Ectodermal cell (in vitro differentiated cells): ENCODE measurements around the gene DTX1.
A peak's percentile ranks its signal among the peaks of the same experiment; 100 is the strongest.

Experiments
- H3K27ac ChIP-seq: 2 replicates; pipeline ENCODE4 v1.7.0; 2013; ENCODE audit warnings: mild to moderate bottlenecking, low read depth, low read length; ENCODE audit not compliant: insufficient read depth, poor library complexity, severe bottlenecking
- H3K27me3 ChIP-seq: 2 replicates; pipeline ENCODE4 v1.7.0; 2013; ENCODE audit warnings: mild to moderate bottlenecking, low read length; ENCODE audit not compliant: insufficient read depth, control insufficient read depth, poor library complexity, severe bottlenecking
- H3K36me3 ChIP-seq: one replicate; pipeline ENCODE4 v1.7.0; 2013; ENCODE audit warnings: low read length; ENCODE audit not compliant: control insufficient read depth, insufficient read depth
- H3K4me1 ChIP-seq: one replicate; pipeline ENCODE4 v1.7.0; 2013; ENCODE audit warnings: low read length; ENCODE audit not compliant: control insufficient read depth, insufficient read depth
- H3K4me3 ChIP-seq: 2 replicates; pipeline ENCODE4 v1.7.0; 2013; ENCODE audit warnings: low read depth, low read length, control low read depth; ENCODE audit not compliant: insufficient read depth
- H3K9me3 ChIP-seq: 2 replicates; pipeline ENCODE4 v1.7.0; 2013; ENCODE audit warnings: mild to moderate bottlenecking, low read length, moderate library complexity; ENCODE audit not compliant: control insufficient read depth
- WGBS, 2 experiments: methylation state at CpG; one replicate each; pipeline ENCODE4 v1.1.7; 2013; ENCODE audit warnings: missing lambda C conversion rate in 2 of 2; 5-methylcytosine and 5-hydroxymethylcytosine counted together

Gene DTX1

GRCh38 chr12:113071135-113072112 lies 14.9 kb downstream of the DTX1 start:
- Histone ChIP-seq H3K27me3 (peaks cover 17% of the 10 kb centered on the region), H3K27ac (no peak overlapping the region), H3K4me1 (peaks cover 10% of the 10 kb centered on the region), H3K4me3 (no peak overlapping the region), H3K36me3 (no peaks in the 10 kb centered on the region), H3K9me3 (no peaks in the 10 kb centered on the region)
- 76 to 79% methylated on average over 21 of the region's 21 CpGs for WGBS, 2 experiments

DNA sequence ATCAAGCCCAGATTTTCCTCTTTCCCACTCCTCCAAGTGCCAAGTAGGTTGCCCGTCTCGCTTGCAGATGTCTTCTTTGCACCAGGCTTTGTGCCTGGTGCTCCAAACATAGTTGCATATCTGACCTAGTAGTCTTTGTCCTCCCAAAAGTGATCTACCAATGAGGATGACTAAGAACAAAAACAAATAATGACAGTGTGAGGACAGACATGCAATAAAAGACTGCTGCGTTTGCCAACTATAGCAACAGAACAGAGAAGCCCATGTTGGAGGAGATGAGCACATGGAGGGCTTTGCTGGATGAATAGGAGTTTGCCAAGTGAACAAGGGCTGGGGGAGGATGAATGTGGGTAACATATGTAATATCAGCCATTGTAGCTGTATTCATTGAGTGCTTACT lies 15.6 kb downstream of the DTX1 start:
- no peak overlapping the region for H3K27ac ChIP-seq
- WGBS, 2 experiments: 95 to 96% methylated on average over 3 of the region's 3 CpGs
- peaks cover 10% of the 10 kb centered on the region for H3K4me1 ChIP-seq

DNA sequence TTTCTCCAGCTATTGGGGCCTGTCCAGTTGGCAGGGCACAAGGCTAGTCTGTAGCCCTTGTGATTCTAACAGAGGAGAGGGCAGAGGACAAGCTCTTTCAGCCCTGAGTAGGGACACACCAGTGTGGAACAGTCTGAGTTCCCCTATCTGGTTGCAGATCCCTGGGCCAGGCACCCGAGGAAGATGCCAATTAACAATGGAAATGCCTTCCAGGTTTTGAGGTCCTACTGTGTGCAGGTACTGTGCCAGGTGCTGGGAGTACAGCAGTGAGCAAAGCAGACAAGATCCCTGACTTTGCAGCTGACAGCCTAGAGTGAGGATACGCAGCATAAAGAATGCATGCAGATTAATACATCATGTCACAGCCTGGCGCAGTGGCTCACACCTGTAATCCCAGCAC lies 17.1 kb downstream of the DTX1 start:
- H3K27ac ChIP-seq: no peak overlapping the region
- WGBS, 2 experiments: 87 to 92% methylated on average over 3 of the region's 3 CpGs
- H3K4me1 ChIP-seq: peaks cover 10% of the 10 kb centered on the region
- H3K36me3 ChIP-seq: no peaks in the 10 kb centered on the region
- H3K27me3 ChIP-seq: peaks cover 38% of the 10 kb centered on the region
- no peaks in the 10 kb centered on the region for H3K9me3 ChIP-seq
- H3K4me3 ChIP-seq: no peak overlapping the region

More for the DNA sequence above, 15.6 kb downstream of the DTX1 start:
- Histone ChIP-seq H3K36me3 (no peaks in the 10 kb centered on the region), H3K9me3 (no peaks in the 10 kb centered on the region), H3K27me3 (peaks cover 24% of the 10 kb centered on the region), H3K4me3 (no peak overlapping the region)

DNA sequence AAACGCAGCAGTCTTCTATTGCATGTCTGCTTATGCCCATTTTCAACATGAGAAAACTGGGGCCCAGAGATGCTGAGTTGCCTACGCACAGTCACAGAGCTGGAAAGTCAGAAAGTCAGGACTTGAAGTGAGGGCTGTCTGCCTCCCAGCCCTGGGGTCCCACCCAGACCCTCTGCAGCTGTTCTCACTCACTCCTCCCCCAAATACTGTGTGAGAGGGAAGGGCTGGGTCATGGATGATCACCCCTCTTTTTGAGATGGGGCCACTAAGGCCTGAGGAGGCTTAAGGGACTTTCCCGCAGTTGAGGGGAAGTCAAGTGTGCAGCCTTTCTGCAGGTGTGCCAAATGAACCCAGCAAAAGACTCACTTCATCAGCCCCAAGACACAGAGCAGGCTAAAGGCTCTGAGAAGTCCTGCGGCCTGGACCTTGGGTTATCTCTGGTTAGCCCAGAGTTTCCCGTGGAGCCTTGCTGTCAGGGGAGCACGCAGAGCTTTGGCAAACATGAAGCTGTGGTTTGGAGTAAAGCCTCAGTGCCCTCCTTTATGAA lies 18.7 kb downstream of the DTX1 start:
- H3K27ac ChIP-seq: no peak overlapping the region
- peaks cover 10% of the 10 kb centered on the region for H3K4me1 ChIP-seq
- 82 to 85% methylated on average over 6 of the region's 6 CpGs for WGBS, 2 experiments
- no peak overlapping the region for H3K4me3 ChIP-seq
- H3K9me3 ChIP-seq: no peaks in the 10 kb centered on the region
- H3K27me3 ChIP-seq: peaks cover 54% of the 10 kb centered on the region
- H3K36me3 ChIP-seq: no peaks in the 10 kb centered on the region

GRCh38 chr12:113077057-113077858 lies 20.7 kb downstream of the DTX1 start:
- Histone ChIP-seq H3K4me3 (peak overlapping the region; percentile 10), H3K36me3 (no peaks in the 10 kb centered on the region), H3K27ac (no peak overlapping the region), H3K9me3 (no peaks in the 10 kb centered on the region), H3K27me3 (peaks cover 55% of the 10 kb centered on the region), H3K4me1 (peaks cover 1% of the 10 kb centered on the region)
- 14% methylated on average over 70 of the region's 70 CpGs for WGBS, 2 experiments

GRCh38 chr12:113077859-113078255 lies 21.3 kb downstream of the DTX1 start:
- peak overlapping the region; percentile 10 for H3K4me3 ChIP-seq
- no peaks in the 10 kb centered on the region for H3K36me3 ChIP-seq
- no peak overlapping the region for H3K27ac ChIP-seq
- no peaks in the 10 kb centered on the region for H3K9me3 ChIP-seq
- H3K27me3 ChIP-seq: peaks cover 55% of the 10 kb centered on the region
- WGBS, 2 experiments: 4 to 5% methylated on average over 47 to 48 of the region's 48 CpGs
- H3K4me1 ChIP-seq: no peaks in the 10 kb centered on the region

- 80 to 88% methylated on average over 4 of the region's 4 CpGs for WGBS, 2 experiments
Measured at GRCh38 chr12:113081873-113082272, 25.3 kb downstream of the DTX1 start.

GRCh38 chr12:113082486-113083148 lies 26.1 kb downstream of the DTX1 start:
- no peak overlapping the region for H3K4me3 ChIP-seq
- no peaks in the 10 kb centered on the region for H3K4me1 ChIP-seq
- H3K9me3 ChIP-seq: no peaks in the 10 kb centered on the region
- no peak overlapping the region for H3K27ac ChIP-seq
- 87 to 90% methylated on average over 9 of the region's 9 CpGs for WGBS, 2 experiments
- H3K27me3 ChIP-seq: peaks cover 27% of the 10 kb centered on the region
- H3K36me3 ChIP-seq: no peaks in the 10 kb centered on the region

More at GRCh38 chr12:113081873-113082272, 25.3 kb downstream of the DTX1 start:
- H3K4me1 ChIP-seq: no peaks in the 10 kb centered on the region
- H3K27me3 ChIP-seq: peaks cover 34% of the 10 kb centered on the region
- H3K27ac ChIP-seq: no peak overlapping the region
- H3K4me3 ChIP-seq: no peak overlapping the region
- no peaks in the 10 kb centered on the region for H3K9me3 ChIP-seq
- H3K36me3 ChIP-seq: no peaks in the 10 kb centered on the region

GRCh38 chr12:113083863-113084435 lies 27.4 kb downstream of the DTX1 start:
- Histone ChIP-seq H3K4me3 (no peak overlapping the region), H3K27ac (no peak overlapping the region), H3K27me3 (peaks cover 13% of the 10 kb centered on the region), H3K9me3 (no peaks in the 10 kb centered on the region), H3K4me1 (no peaks in the 10 kb centered on the region), H3K36me3 (no peaks in the 10 kb centered on the region)
- 91 to 94% methylated on average over 11 of the region's 11 CpGs for WGBS, 2 experiments
